Measurements from ENCODE around the gene SOX10.

SOX10 gene

DNA sequence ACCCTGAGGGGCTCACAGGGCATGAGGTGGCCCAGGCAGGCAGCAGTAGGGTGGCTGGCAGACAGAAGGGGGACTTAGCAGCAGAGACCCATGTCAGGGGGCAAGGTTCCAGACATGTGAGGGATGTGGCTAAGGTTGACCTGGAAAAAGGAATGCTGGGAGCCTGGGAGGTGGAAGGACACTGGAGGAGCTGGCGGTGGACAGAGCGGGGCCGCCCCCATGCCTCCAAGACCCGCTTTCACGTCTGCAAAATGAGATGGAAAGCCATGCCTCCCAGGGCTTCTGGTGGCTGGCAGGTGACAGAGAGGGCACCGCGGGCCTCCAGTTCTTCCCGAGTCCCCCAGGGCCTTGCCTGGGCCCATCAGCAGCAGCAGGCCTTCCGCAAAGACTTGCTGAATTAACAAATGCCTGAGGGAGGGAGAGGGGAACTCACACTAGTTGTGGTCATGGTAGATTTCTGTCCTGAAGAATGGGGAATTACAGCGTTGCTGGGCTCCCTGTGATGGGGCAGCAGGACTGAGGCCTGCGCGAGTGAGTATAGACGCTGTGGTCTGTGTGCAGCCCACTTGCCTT is 23.1 kb upstream of the SOX10 start:
- TF ChIP-seq CTCF (IDR thresholded peaks at IDR 0.05), result no peak
- Mint-ChIP-seq H3K4me3 (no peak overlapping the region), H3K9me3 (no peaks in the 10 kb centered on the region), H3K4me1 (peaks cover 10% of the 10 kb centered on the region), H3K27ac (peak overlapping the region; percentile 16), H3K27me3 (ENCODE audit: low read depth, poor library complexity) (peaks cover 16% of the 10 kb centered on the region), H3K36me3 (ENCODE audit: low read depth) (no peaks in the 10 kb centered on the region)
- DNase-seq, result no peak

GRCh38 chr22:38006906-38007305 is 22.6 kb upstream of the SOX10 start:
- Mint-ChIP-seq H3K27ac (no peak overlapping the region), H3K4me1 (peaks cover 10% of the 10 kb centered on the region), H3K27me3 (ENCODE audit: low read depth, poor library complexity) (peaks cover 11% of the 10 kb centered on the region), H3K9me3 (no peaks in the 10 kb centered on the region), H3K4me3 (no peak overlapping the region), H3K36me3 (ENCODE audit: low read depth) (no peaks in the 10 kb centered on the region)
- TF ChIP-seq CTCF (IDR thresholded peaks at IDR 0.05), result no peak
- DNase-seq, result no peak

- Mint-ChIP-seq H3K27ac (no peak overlapping the region), H3K27me3 (ENCODE audit: low read depth, poor library complexity) (peaks cover 8% of the 10 kb centered on the region), H3K4me3 (no peak overlapping the region), H3K36me3 (ENCODE audit: low read depth) (no peaks in the 10 kb centered on the region), H3K4me1 (peaks cover 10% of the 10 kb centered on the region), H3K9me3 (no peaks in the 10 kb centered on the region)
- no peak for TF ChIP-seq CTCF (IDR thresholded peaks at IDR 0.05)
- no peak for DNase-seq
Measured at GRCh38 chr22:38005943-38006342, 21.6 kb upstream of the SOX10 start.

- H3K27ac Mint-ChIP-seq, result no peak overlapping the region
- H3K4me1 Mint-ChIP-seq, result peaks cover 36% of the 10 kb centered on the region
- no peak for DNase-seq
- no peaks in the 10 kb centered on the region for H3K36me3 Mint-ChIP-seq (ENCODE audit: low read depth)
- no peak for TF ChIP-seq CTCF (IDR thresholded peaks at IDR 0.05)
- peaks cover 8% of the 10 kb centered on the region for H3K27me3 Mint-ChIP-seq (ENCODE audit: low read depth, poor library complexity)
- H3K9me3 Mint-ChIP-seq, result no peaks in the 10 kb centered on the region
- H3K4me3 Mint-ChIP-seq, result no peak overlapping the region
Measured at GRCh38 chr22:37999640-38000272, 15.4 kb upstream of the SOX10 start.

DNA sequence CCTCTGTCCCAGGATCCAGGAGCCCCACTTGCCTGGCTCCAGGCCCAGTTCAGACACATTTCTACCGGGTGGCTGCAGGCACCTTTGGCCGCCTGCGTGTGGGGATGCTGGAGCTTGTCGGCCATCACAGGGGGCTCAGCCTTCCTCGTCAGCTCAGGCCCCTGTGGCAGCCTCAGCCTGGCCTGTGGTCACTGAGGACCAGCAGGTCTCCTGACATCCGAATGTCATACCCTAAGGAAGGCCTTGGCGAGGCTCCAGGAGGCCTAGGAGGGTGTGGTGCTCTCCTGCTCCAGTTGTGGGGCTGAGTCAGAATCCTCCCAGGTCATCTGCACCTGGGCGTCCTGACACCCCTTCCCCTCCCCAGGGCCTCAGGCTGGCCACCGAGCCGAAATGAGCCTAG is 14.9 kb upstream of the SOX10 start:
- Mint-ChIP-seq H3K27ac (no peak overlapping the region), H3K4me1 (peaks cover 36% of the 10 kb centered on the region), H3K27me3 (ENCODE audit: low read depth, poor library complexity) (peaks cover 8% of the 10 kb centered on the region), H3K36me3 (ENCODE audit: low read depth) (no peaks in the 10 kb centered on the region), H3K4me3 (no peak overlapping the region), H3K9me3 (no peaks in the 10 kb centered on the region)
- DNase-seq, result no peak
- TF ChIP-seq CTCF (IDR thresholded peaks at IDR 0.05), result no peak

- no peak overlapping the region for H3K4me3 Mint-ChIP-seq
- H3K27me3 Mint-ChIP-seq (ENCODE audit: low read depth, poor library complexity), result peaks cover 8% of the 10 kb centered on the region
- H3K36me3 Mint-ChIP-seq (ENCODE audit: low read depth), result no peaks in the 10 kb centered on the region
- no peak for TF ChIP-seq CTCF (IDR thresholded peaks at IDR 0.05)
- no peaks in the 10 kb centered on the region for H3K9me3 Mint-ChIP-seq
- H3K4me1 Mint-ChIP-seq, result peaks cover 36% of the 10 kb centered on the region
- no peak overlapping the region for H3K27ac Mint-ChIP-seq
- DNase-seq, result no peak
Measured at GRCh38 chr22:37998543-37998942, 14.2 kb upstream of the SOX10 start.
